EH (cell line): Measurements from ENCODE around the gene THBS2.
"Not testable (repeated sequence)": the region's sequence is repeated elsewhere in the genome, so short reads cannot be mapped to it uniquely, and the experiment has no call there.

Experiments
- DNase-seq: peaks from one replicate; pipeline ENCODE4 v3.0.0-alpha.2; 2015; ENCODE audit warnings: low read depth

The THBS2 gene

DNA sequence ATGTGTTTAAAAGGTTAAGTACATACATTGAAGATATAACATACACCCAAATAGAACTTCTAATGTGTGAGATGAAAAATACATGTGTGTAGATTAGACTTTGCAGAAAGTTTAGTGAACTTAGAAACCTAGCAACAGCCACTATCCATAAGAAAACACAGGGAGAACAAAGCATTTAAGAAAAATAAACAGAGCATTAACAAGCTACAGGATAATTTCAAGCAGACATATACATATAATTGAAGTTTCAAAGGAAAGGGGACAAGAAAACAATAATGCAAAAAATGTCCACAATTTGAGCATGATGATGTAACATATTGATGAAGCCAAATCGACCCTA, 18.2 kb upstream of the THBS2 start:
- DNase-seq: no peak

DNA sequence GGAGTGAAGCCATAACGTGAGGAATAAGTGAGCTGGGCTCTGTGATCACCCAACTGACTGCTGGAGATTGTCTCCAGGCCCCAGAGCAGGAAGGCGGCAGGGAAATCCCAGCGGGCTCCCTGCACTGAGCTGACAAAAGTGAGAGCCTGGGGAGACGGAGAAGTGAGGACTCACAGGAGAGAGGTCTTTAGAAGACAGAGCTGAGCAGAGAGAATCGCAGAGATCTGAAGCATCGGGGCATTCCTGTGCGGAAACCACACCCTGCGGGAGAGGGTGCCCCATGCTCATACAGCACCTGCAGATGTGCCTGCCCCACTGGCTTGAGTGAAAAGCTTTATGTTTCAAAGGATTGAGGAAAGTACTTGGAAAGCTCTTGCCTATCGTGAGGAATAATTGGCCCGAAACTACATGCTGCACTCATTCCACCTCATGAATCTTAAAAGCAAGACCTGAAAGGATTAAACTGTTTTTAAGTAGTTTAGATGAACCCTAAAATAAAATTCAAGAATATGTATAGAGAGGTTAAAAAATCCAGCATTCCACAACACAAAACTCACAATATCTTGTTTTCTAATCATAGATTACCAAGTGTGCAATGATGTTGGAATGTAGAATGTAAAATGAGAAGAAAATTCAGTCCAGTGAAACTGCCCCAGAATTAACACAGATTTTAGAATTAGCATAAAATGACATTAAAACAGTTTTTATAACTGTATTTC, 17.7 kb upstream of the THBS2 start:
- no peak for DNase-seq

DNA sequence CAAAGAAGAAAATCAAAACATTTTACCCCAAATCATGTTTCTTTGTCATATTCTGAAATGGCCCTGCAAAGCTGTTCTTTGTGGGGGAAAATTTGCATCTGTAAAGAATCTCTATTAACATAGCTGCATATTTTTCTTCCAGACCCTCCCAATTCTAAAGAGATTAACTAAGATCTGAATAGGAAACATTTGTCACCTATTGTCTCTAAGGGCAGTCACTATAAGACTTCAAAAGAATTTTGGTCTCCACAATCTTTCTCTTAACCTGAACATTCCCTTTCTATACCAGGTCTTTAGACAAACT, 16.4 kb upstream of the THBS2 start:
- DNase-seq: not testable (repeated sequence)

DNA sequence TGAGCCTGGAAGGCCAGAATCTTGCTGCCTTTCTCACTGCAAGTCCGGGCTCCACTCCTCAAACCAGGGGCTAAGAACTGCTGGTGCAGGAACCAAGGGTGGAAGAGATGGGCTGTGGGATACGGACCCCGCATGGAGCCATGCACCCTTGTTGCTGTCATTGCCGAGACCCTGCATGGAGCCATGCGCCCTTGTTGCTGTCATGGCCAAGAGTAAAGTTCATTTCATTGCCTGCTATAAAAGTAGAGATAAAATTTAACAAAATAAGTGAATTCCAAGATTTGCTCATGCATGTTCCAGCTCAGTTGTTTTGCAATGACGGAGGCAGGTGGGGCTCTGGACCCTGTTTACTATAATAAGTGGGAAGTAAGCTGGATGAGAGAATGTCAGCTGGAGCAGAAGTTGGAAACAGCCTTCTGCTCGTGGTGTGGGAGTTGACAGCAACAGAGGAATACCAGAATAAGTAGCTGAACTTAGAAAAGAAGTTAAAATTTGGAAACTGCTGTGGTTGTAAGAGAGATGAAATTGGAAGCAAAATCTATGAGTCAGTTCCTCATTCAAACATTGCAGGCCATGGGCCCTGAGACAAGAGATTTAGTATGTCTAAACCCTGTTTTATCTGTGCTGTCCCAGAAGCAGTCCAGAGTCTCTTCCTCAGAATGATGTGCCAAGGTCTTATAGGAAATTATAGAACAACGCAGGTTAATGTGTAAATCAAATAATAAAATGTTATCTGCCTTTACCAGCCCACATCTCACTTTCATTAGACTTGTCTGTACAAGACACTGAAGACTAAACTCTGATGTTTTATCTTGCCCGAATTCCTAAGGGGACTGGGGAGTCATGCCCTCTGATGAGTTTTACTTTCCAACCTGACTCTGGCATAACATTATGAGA, 15.8 kb upstream of the THBS2 start:
- DNase-seq: peak; percentile 60

DNA sequence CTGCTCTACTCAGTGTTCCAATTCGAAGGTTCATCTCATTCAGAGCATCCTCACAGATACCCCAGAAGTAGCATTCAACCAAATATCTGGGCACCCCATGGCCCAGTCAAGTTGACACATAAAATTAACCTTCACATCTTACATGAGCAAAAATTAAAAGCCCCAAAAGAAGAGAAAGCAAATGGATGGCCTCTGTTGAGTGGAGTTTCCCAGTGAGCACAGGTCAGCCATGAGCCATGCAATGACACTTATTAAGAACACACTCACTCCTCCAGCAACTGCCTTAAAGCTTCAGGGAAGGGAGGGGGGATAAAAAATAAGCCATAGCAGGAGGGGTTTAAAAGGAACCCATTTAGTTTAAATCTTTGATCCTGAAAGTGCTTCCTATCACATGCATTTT, 14.6 kb upstream of the THBS2 start:
- DNase-seq: no peak

DNA sequence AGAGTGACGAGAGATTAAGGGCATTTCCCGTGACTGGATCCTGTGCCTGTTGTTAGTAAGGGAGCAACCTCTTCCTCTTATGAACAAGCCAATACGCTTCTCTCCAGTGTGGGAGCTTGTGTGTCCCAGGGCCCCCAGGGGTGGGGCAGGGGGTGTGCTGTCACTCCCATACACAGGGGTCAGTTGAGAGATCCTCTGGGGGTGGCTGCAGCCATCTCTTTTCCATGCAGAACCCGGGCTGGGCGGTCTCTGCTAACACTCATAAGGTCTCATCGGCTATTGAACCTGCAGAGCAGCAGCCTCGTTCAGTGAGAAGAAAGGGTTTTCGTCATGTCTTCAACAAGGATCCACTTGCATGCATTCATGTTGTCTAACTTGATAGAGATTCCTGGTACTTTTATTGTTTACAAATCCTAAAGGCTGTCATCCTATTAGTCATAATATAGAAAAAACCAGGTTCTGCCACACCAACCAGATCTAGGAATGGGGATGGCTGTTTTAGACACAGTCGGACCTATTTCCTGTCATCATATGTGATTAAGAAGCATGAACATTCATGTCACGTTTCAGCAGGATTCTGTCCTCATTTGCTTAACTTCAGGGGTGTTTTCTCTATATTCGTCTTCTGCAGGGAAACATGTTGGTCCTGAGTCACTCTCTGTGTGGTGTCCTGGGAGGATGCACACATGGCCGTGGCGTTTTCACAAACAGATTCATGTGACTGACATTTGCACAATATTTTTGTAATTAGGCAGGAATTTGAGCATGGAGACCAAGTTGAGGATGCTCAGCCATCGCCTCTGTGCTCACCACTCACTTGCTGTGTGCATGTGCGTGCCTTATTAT, 13.3 kb upstream of the THBS2 start:
- peak; percentile 78 for DNase-seq

DNA sequence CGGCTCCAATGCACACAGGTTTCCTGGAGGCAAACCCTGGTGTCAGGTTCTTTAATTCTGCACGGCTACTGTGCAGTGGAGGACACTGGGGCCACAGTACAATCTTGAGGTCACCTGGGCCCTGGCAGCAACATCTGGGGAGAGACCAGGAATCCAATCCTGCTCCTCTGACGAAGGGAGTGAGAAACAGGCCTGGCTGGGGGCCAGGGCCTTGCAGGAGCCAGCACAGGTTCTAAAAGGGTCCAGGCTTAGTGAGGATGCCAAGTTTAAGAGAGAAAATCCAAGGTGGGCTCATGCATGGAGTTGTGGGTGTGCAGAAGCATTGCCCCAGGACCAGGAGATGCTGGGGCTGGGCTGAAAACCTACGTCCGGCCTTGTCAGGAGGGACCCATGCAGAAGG, 12.6 kb upstream of the THBS2 start:
- DNase-seq: no peak

DNA sequence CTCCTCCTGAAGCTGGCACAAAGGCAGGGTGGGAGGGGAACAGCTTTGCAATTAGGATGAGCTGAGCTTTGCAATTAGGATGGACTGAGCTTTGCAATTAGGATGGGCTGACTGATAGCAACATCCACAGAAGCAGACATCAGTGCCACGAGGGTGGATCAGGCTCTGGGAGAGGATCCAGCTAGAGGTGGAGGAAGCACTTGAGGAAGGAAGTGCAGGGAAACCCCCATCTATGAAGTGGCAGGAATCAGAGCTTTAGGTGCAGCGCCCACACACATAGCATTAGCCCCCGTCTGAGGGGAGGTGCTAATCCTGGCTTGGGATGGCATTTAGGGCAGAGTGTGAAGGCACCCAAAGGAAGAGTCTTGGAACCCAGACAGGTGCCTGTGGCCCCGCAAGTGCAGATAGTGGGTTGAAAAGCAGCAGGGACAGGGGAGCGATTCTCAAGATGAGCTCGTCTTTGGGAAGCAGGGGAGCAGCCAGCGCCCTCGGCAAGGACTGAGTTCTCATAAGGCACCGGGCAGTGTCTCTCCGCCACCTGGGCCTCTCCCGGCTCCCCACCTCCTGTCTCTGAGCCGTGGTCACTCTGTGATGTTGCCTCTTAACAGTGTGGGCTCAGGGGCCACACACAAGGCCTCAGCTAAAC, 12.0 kb upstream of the THBS2 start:
- no peak for DNase-seq

DNA sequence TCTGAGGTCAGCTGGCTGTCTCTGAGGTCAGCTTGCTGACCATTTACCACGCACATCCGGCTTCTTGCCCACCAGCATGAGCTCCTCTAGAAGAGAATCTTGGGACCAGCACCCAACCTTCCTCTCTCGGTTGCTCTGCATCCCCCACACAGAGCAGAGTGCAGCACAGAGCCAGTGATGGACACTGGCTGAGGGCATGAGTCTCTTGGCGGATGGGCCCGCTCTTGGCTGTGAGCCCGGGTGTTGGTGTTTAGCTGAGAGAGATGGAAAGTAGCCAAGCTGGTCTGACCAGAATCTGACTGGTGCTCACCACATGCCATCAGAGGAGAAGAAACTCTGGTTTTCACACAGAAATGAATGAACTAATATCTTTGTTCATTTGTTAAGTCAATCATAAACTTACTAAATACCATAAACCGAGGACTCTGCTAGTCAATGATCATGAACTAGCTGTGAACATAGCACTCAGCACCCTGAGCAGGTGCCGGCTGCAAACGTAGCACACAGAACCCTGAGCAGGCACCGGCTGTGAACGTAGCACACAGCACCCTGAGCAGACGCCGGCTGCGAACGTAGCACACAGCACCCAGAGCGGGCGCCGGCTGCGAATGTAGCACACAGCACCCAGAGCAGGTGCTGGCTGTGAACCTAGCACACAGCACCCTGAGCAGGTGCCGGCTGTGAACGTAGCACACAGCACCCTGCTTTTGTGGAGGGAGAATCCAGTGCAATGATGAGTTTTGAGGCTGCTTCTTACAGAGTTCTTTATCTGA, 10.4 kb upstream of the THBS2 start:
- DNase-seq: peak; percentile 81

DNA sequence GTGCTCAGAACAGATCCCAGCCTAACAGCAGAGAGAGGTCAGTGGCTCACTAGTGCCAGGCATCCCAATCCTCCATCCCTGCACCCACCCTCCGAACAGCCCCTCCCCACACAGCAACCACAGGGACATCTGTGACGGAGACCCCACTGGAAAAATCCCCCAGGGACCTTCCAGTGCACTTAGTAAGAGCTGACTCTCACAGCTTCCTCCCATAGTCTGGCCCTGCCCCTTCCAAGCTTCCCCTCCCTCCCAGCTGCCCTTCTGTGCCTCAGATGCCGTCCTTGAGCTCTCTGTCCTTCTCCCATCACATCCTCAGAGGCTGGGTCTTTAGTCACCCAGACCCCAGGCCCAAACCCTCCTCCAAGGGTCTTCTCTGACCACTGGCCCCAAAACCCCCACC, 9.7 kb upstream of the THBS2 start:
- DNase-seq: no peak

DNA sequence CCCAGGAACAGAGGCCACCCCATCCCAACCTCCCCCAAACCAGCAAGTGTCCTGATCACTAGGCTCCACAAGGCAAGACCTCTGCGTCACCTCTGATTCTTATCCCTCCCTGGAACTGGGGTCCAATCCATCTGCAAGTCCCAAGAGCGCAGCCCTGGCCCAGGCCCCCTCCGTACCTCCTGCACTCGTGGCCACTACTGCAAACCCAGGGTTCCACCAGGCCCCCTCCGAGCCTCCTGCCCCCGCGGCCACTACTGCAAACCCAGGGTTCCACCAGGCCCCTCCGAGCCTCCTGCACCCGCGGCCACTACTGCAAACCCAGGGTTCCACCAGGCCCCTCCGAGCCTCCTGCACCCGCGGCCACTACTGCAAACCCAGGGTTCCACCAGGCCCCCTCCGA, 9.0 kb upstream of the THBS2 start:
- not testable (repeated sequence) for DNase-seq

DNA sequence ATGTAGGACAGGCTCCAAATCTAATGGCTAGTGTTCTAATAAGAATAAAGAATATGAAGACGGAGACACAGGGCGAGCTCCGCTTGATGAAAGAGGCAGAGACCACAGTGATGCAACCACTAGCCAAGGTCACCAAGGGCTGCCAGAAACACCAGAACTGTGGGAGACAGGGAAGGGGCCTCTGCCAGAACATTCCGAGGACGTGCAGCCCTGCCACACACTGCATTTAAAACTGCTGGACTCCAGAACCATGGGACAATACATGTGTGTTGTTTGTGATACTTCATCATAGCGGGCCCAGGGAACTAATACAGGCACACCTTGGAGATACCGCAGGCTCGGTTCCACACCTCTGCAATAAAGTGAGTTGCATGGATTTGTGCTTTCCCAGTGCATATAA, 2.9 kb upstream of the THBS2 start:
- DNase-seq: no peak

DNA sequence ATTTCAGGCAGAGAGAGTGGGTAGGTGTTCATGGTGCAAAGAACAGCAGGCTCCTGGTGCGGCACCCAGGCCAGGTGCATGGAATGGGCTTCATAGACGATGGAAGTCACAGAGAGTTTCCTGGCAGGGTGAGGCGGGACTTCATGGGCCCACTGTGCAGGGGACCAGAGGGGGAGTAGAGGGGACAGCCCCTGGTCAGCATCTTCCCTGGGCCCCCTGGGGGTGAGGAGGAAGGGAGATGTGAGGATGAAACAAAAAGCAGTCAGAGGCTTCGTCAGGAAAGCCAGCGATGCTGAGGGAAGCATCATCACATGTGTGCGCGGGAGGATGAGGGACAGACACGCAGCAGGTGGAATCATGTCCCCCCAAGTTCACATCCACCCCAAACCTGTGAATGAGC, 2.4 kb upstream of the THBS2 start:
- DNase-seq: no peak

DNA sequence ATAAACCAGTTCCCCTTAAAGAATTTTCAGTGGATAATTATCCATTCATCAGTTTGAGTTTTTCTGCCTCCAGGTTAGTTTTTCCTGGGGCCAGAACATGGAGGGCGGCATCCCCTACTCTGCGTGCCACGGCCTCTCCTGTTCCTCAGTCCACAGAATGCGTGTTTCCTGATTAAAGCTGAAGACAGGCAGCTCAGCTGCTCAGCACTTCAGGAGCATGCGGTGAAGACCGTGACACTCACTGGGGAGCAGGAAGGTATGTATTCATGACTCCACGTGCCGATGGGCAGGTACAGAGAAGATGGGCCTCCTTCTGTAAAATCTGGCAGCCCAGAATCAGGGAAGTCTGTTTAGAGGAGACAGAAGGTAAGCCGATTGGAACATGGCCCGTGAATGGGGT, 2.0 kb upstream of the THBS2 start:
- DNase-seq: no peak

DNA sequence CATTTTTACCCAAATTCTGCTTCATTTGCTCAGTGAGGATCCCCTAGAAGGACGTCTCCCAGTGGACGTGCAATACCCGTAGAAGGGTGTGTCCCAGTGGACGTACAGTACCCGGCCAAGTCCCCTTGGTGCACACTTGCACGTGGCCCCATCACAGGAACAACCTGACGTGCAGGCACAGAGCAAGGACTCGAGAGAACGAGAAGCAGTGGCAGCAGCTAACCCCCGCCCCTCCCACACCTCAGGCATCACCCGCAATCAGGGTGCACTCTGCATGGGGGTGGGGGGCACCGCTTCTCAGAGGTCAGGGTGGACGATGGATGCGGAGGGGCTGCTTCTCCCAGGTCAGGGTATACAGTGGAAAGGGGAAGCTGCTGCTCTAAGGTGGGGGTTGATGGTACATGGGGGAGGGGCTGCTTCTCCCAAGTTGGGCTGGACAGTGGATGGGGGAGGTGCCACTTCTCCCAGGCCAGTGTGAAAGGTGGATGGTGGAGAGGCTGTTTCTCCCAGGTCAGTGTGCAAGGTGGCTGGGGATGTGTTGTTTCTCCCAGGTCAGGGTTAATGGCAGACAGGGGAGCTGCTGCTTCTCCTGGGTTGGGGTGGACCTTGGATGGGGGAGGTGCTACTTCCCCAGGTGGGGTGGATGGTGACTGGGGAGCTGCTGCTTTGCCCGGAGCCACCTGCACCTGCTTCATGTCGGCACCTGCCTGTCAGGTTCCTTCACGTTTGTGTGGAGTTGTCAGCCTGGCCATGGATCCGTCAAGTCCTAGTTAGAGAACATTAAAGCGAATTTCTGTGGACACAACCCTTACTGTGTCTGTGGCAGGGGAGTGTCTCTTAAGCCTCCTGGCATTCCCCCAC, 1.0 kb upstream of the THBS2 start:
- DNase-seq: no peak

DNA sequence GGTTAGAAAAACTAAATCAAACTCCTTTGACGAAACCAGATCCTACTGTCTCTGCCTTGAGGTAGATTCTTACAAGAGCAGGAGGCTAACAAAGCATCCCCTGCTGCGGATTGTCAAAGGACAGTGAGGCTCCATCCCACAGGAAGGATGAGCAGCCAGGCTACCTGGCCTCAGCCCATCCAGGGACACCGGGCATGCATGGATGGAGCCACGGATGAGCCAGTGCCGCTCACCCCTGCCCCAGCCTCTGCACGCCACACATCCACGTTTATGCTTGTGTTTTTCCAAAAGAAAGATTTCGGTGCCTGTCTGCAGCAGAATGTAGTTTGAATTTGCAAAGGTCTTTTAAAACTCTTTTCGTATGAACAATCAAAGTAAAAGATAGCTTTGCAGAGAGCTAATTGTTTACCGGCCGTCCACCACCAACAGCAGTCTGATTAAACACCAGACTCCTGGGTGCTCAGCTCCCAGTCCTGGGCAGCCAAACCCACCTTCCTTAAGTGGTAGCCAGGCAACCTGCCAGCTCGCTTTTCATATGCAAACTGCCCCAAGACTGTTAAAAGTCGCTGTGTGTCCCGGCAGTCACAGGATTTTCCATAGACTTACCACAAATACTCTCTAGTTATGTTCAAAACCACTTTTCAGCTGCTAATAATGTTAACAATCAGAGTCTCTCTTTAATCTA, 999 bp downstream of the THBS2 start:
- peak; percentile 46 for DNase-seq

DNA sequence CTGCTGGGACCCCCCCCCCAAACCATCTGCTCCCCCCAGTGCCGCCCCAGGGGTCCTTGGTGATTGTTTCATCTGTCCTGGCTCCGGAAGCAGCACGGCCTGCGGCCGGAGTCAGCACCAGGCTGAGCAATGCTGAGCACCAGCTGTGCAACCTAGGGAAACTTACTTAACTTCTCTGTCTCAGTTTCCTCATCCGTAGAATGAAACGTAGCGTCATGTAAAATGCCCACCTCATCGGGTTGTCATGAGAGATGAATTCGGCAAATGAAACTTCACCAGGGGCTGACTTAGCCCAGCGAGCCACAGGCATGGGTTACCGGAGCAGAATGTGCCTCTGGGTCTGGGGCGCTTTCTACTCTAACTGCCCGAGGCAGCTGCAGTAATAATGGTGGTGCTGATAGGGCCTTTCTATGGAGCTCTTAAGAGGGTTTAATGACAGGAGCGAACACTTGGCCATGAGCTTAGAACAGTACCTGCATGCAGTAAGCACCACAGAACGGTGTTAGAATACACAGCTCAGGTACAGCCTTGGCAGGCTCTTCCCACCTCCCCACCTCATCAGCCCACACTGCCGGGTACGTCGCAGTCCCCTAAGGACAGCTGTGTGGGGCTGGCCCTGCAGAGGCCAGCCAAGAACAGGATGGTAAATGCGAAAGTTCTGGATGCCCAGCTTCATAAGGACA, 1.7 kb downstream of the THBS2 start:
- peak; percentile 20 for DNase-seq

DNA sequence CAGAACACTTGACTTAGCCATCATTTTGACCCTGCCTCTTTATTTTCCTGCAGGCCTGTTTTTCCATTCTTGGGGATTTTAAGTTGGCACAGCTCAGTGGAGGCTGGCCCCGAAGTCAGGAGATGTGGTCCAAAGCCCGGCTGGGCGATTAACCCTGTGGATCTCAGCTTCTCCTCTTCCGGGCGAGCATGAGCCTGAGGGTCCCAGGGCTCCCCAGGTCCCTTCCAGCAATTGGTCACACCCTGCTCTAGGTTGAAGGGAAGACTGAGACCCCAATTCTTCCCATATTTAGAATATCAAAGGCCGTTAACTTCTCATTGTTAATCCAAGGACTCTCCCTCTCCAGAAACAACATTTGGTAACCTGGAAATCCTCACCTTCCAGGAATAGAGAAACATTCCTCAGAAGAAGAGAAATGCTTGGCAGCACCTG, 2.3 kb downstream of the THBS2 start:
- DNase-seq: peak; percentile 19

DNA sequence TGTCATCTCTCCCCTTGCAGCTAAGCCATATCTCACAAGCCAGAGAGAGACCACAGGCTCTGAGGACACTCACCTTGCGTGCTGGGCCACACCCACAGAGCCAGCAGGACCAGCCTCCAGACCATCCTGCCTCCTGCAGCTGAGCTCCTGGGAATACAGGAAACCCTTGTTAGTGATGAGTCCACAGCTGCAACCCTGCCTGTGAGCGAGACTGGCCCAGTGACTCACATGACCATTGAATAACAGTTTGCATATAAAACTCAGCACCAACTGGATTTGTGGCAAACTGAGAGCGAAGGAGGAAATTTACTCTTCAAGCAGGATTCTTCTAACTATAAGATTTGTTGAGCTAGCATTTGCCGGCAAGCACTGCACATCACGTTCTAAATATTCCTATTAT, 3.0 kb downstream of the THBS2 start:
- peak; percentile 89 for DNase-seq
